Mucosa of rectum (tissue), 2 donors: ENCODE results near the gene ACO1.
A peak's percentile ranks its signal among the peaks of the same experiment; 100 is the strongest.

Source experiments
- H3K27ac ChIP-seq, 2 donors: one replicate each; pipeline ENCODE4 v1.7.0; 2013; ENCODE audit warnings: inconsistent platforms in 2 of 2, low read depth in 2 of 2, low read length in 2 of 2
- H3K27me3 ChIP-seq, 2 donors: one replicate each; pipeline ENCODE4 v1.7.0; 2013; ENCODE audit warnings: low read length in 2 of 2; ENCODE audit not compliant: control insufficient read depth in 2 of 2, insufficient read depth in 2 of 2
- H3K36me3 ChIP-seq, 2 donors: one replicate each; pipeline ENCODE4 v1.7.0; 2013; ENCODE audit warnings: low read length in 2 of 2; ENCODE audit not compliant: control insufficient read depth in 2 of 2, insufficient read depth in 2 of 2
- H3K4me1 ChIP-seq, 2 donors: one replicate each; pipeline ENCODE4 v1.7.0; 2013; ENCODE audit warnings: low read length in 2 of 2, mild to moderate bottlenecking in 1 of 2; ENCODE audit not compliant: control insufficient read depth in 2 of 2, insufficient read depth in 2 of 2
- H3K4me3 ChIP-seq, 2 donors: one replicate each; pipeline ENCODE4 v1.7.0; 2013; ENCODE audit warnings: low read length in 2 of 2
- H3K9ac ChIP-seq, 2 donors: one replicate each; pipeline ENCODE4 v1.7.0; 2013; ENCODE audit warnings: low read length in 2 of 2, low read depth in 1 of 2, mild to moderate bottlenecking in 1 of 2
- H3K9me3 ChIP-seq, 2 donors: one replicate each; pipeline ENCODE4 v1.7.0; 2013; ENCODE audit warnings: low read length in 2 of 2; ENCODE audit not compliant: control insufficient read depth in 2 of 2
- donor health status: healthy.
- donor health status: Normal muscosa, but diverticular disease.

ACO1 gene

DNA sequence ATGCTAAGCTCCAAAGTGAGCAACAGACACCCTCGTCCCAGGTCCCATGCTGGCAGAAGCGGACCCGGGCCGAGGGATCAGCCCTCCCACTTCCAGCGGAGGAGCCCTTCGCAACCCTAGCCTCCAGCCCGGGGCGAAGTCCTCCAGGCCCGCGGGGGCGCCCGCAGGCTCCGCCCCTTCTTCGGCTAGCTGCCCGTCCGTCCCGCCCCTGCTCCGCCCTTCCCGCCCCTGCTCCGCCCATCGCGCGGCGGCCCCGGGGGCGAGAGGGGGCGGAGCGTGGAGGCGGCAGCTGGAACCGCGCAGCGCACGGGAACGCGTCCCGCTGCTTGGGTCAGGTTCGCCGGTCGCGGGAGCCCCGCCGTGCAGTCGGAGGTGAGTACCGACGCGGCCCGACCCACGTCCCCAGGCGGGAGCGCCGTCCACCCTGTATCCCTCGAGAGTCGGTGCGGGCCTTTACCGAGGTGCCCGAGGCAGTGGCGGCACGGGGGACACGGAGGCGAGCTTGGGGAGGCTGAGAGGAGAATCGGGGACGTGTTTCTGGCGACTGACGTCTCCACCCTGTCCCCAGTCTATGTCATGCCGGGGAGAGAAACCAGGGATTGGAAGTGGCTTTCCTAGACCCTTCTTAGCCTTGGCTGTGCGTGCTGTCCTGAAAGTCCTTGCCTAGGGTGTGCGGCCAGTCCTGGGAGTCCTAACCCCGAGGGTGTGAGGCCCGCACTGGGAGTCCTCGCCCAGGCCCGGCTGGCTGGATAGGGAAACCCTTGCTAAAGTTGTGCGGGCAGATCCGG lies at the start of gene ACO1:
ACO1 (plus strand) TSS at position 280 of the 788 bp plus-strand sequence. CDS start 20,864 bp downstream, outside the sequence.
- H3K27ac ChIP-seq: peak within 1 kb of the TSS; percentile 66 to 78
- H3K4me1 ChIP-seq: peaks cover 0 to 7% of the 10 kb centered on the region in 2 donors
- H3K9me3 ChIP-seq: no peaks in the 10 kb centered on the region
- peak within 1 kb of the TSS; percentile 83 to 87 for H3K4me3 ChIP-seq
- no peaks in the 10 kb centered on the region for H3K36me3 ChIP-seq
- H3K27me3 ChIP-seq: peaks cover 0 to 2% of the 10 kb centered on the region in 2 donors
- H3K9ac ChIP-seq: peak within 1 kb of the TSS; percentile 75 to 80

DNA sequence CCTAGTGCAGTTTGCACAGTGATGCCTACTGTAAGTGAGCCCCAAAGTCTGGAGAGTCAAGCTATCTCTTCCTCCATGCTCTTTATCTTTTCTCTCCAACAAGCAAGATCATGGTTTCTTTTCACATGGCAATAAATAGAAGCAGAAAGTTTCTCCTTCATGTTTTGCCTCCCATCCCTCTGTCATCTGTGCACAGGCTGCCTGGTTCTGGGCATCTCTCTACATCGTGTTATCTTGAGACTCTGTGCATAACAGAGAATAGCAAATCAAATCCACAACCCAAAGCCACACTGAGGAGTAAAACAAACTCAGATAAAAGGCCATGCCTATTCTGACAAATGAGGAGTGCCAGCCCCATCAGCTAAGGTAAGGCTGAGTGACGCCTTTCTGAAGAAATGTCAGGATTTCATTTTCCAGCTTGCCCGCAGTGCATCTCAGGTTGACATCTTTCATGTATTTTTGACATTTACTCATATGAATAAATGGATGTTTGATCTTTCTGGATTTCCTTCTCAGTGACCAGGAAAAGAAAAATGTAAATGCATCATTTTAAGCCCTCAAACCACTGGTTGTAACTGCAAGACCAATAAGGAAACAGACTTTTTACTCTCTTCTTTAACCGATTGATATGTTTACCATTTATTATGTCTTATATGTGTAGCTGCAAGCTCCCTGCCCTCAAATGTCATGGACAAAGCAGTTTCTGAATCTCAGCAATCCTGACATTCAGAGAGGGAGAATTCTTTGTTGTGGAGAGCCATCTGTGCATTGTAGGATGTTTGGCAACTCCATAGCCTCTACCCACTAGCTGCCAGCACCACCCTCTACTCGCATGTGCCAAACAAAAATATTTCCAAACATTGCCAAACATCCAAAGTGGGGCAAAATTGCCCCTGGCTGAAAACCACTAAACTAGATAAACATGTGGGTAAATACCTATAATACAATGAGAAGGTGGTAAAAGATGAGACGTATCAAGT lies 49.2 kb upstream of the ACO1 start:
- H3K9me3 ChIP-seq: no peaks in the 10 kb centered on the region
- no peaks in the 10 kb centered on the region for H3K4me1 ChIP-seq
- no peak overlapping the region for H3K9ac ChIP-seq
- H3K27ac ChIP-seq: no peak overlapping the region
- no peaks in the 10 kb centered on the region for H3K27me3 ChIP-seq
- no peaks in the 10 kb centered on the region for H3K36me3 ChIP-seq
- no peak overlapping the region for H3K4me3 ChIP-seq

DNA sequence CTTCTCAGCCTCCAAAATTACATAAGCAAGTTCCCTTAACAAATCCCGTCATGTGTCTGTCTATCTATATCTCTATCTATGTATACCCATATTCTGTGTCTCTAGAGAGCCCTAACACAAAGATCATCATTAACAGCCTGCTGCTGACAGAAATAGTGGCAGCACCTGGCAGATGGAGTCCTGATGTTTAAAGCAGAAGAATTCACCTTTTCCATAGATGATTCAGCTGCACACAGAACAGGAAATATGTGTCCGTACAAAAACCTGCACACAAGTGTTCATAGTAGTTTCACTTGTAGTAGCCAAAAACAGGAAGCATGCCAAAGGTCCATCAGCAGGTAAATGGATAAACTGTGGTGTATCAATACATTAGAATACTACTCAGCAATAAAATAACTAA lies 45.0 kb upstream of the ACO1 start:
- Histone ChIP-seq H3K36me3 (no peaks in the 10 kb centered on the region), H3K4me1 (no peaks in the 10 kb centered on the region), H3K9me3 (no peaks in the 10 kb centered on the region), H3K27ac (no peak overlapping the region), H3K9ac (no peak overlapping the region), H3K4me3 (no peak overlapping the region), H3K27me3 (no peaks in the 10 kb centered on the region)

DNA sequence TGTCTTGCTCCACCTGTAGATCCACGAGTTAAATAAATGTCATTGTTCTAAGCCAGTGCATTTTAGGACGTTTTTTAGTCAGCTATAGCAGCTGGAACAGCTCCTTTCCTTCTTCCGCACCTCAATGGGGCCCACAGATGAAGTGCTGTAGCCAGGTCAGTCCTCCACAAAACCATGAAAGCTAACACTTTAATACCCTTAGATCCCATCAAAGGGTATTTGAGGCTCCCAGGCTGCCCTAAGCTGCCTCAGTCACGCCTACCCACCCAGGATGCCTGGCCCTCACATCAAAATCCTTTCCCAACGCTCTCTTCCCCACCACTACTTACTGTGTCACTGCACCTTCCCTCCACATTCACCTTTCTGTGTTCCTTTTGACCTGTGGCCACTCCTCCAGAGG lies 44.1 kb upstream of the ACO1 start:
- Histone ChIP-seq H3K27ac (no peak overlapping the region), H3K36me3 (no peaks in the 10 kb centered on the region), H3K9me3 (no peaks in the 10 kb centered on the region), H3K4me3 (no peak overlapping the region), H3K27me3 (no peaks in the 10 kb centered on the region), H3K9ac (no peak overlapping the region), H3K4me1 (no peaks in the 10 kb centered on the region)

DNA sequence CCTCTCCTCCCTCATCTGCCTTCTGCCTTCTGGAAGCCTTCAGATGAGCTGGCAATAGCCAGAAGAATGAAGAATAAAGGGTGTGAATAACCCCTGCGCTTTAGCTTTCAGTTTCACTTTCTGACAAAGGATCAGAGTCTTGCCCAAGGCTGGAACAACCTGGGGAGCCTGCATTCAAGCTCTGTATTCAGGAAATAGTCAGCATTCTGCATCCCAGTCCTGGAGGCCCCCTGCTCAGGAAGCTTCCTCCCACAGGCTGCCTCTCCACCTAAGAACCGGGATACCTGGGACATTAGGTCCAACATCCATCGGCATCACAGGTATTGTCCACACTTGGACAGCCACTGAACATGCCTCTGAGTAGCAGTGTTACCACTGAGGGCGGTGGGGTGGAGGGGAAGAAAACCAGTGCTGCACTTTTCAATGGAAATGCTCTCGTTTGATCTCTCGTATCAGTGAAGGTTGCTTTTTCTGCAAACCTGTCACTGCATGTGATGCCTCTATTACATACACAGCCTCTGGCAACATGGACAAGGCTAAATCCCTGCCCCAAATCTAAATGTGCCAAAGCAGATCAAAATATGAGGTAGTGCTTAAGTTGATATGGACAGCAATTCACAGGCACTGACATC lies 39.8 kb upstream of the ACO1 start:
- Histone ChIP-seq H3K27me3 (no peaks in the 10 kb centered on the region), H3K36me3 (no peaks in the 10 kb centered on the region), H3K4me3 (no peak overlapping the region), H3K4me1 (no peaks in the 10 kb centered on the region), H3K27ac (no peak overlapping the region), H3K9ac (no peak overlapping the region), H3K9me3 (no peaks in the 10 kb centered on the region)

DNA sequence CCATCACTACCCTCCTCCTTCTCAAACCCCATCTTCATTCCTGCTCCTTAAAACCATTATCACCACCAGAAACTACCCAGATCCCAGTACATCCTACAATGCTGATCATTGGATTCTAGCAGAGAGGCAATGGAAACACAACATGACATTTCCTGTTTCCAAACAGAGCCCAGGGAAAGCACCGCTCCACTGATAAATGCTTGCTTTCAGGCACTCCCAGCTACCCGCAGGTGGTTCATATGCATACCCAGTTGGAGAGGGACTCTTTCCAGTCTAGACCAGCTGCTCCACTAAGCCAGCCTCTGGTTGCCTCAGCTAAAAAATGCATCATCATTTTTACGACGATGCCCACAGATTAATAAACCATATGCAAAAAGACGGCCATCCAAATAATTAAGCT lies 39.2 kb upstream of the ACO1 start:
- Histone ChIP-seq H3K27me3 (no peaks in the 10 kb centered on the region), H3K4me1 (no peaks in the 10 kb centered on the region), H3K4me3 (no peak overlapping the region), H3K9ac (no peak overlapping the region), H3K27ac (no peak overlapping the region), H3K9me3 (no peaks in the 10 kb centered on the region), H3K36me3 (no peaks in the 10 kb centered on the region)

DNA sequence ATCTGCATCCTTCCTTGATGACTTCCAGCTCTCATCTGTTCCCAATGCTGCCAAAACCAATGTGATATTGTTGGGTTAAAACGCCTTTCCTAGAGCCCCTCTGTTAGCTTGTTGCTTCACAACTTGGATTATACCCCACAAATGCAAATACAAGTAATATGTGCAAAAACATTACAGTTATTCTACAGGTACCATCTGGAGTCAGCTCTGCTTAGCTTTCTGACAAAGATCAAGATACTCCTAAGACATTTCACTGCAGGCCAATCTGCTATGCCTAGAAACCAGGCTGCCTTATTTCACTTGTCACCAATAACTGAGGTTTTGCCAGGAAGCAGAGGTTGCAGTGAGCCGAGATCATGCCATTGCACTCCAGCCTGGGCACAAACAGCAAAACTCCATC lies 36.9 kb upstream of the ACO1 start:
- no peak overlapping the region for H3K9ac ChIP-seq
- no peak overlapping the region for H3K4me3 ChIP-seq
- H3K4me1 ChIP-seq: no peaks in the 10 kb centered on the region
- no peak overlapping the region for H3K27ac ChIP-seq
- no peaks in the 10 kb centered on the region for H3K27me3 ChIP-seq
- no peaks in the 10 kb centered on the region for H3K9me3 ChIP-seq
- no peaks in the 10 kb centered on the region for H3K36me3 ChIP-seq

DNA sequence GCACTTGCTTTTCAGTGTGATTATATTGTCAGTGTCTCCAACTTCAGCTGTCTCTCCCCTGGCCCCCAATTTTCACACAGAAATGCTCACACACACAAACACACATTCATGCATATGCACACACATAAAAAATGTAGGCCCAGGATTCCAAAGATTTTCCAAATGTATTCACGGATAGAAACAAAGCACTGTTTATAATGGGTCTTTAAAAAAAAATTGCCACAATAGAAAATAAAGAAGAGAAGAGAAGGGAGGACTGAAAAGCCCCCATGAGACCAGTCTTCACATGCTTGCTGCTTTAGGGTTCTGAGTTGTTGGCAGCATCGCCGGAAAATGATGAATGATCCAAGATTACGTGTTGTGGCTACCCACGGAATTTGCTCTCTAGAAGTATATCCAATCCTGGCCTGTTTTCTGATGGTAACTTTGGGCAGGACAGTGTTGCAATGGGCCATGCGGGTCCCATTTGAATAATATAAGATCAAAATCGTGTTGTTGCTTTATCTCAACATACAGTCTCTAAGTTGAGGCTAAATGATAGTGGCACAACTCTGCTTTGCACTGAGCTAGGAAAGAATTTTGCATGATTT lies 36.2 kb upstream of the ACO1 start:
- Histone ChIP-seq H3K27ac (no peak overlapping the region), H3K4me3 (no peak overlapping the region), H3K36me3 (no peaks in the 10 kb centered on the region), H3K9ac (no peak overlapping the region), H3K9me3 (no peaks in the 10 kb centered on the region), H3K4me1 (no peaks in the 10 kb centered on the region), H3K27me3 (no peaks in the 10 kb centered on the region)

DNA sequence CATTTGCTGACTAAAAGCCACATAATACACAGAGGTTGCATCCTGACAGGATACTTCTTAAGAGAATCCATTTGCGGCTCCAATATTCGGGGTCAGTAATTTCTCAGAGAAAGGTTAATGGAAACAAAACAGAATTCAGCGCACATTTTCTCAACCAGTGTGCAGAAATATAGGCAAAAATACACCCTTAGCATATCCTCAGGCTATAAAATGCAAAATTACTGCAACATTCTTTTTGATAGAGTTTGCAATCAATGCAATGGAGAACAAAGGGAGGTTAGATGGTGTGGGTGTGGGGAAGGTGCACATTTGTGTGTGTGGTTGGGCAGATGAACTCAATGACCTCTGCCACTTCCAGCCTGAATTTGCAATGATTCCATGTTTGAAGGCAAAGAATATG lies 35.4 kb upstream of the ACO1 start:
- Histone ChIP-seq H3K27me3 (no peaks in the 10 kb centered on the region), H3K36me3 (no peaks in the 10 kb centered on the region), H3K4me3 (no peak overlapping the region), H3K9ac (no peak overlapping the region), H3K9me3 (no peaks in the 10 kb centered on the region), H3K4me1 (no peaks in the 10 kb centered on the region), H3K27ac (no peak overlapping the region)
